HepG2 (cell line): ENCODE measurements around the gene MTX1. TPM values are rescaled to one million over a fixed set of nuclear protein-coding genes. Genes with fewer than 3 reads are reported as not detected.

Experiments used
- ARID4A ChIP-seq: sonication (generic); formaldehyde crosslinking; IDR thresholded peaks from 2 replicates; pipeline ENCODE4 v1.5.0; 2020; ENCODE audit warnings: mild to moderate bottlenecking, missing genetic modification reagents, borderline replicate concordance
- E2F2 ChIP-seq: sonication (generic); formaldehyde crosslinking; IDR thresholded peaks from 2 replicates; pipeline ENCODE4 v1.4.0; 2020; ENCODE audit warnings: missing genetic modification reagents, borderline replicate concordance
- ETV6 ChIP-seq: sonication (generic); formaldehyde crosslinking; conservative IDR thresholded peaks from 2 replicates; pipeline ENCODE4 v1.4.0; 2020; ENCODE audit warnings: missing genetic modification reagents
- GABPB1 ChIP-seq: IDR thresholded peaks from 2 replicates; pipeline ENCODE4 v1.6.1; 2016; ENCODE audit warnings: mild to moderate bottlenecking, missing genetic modification reagents, moderate library complexity, missing compliant biosample characterization
- GATAD1 ChIP-seq: IDR thresholded peaks from 2 replicates; pipeline ENCODE4 v1.6.1; 2016; ENCODE audit warnings: missing genetic modification reagents, missing compliant biosample characterization
- HDAC6 ChIP-seq: fragments of 200-600 bp; sonication (generic); IDR thresholded peaks from 2 replicates; pipeline ENCODE4 v1.7.0; 2017; ENCODE audit warnings: mild to moderate bottlenecking, antibody characterized with exemption, low read length, low read depth
- JUN ChIP-seq: sonication (generic); formaldehyde crosslinking; IDR thresholded peaks from 2 replicates; pipeline ENCODE4 v1.4.0; 2020; ENCODE audit warnings: mild to moderate bottlenecking, missing genetic modification reagents
- KDM4B ChIP-seq: sonication (generic); formaldehyde crosslinking; IDR thresholded peaks from 2 replicates; pipeline ENCODE4 v1.4.0; 2020; ENCODE audit warnings: missing genetic modification reagents
- RBFOX2 ChIP-seq: fragments of 200-400 bp; formaldehyde crosslinking; IDR thresholded peaks from 2 replicates; pipeline ENCODE4 v1.6.1; 2017; ENCODE audit warnings: low read depth, mild to moderate bottlenecking, low read length
- RNF219 ChIP-seq: sonication (generic); formaldehyde crosslinking; IDR thresholded peaks from 2 replicates; pipeline ENCODE4 v1.5.0; 2020; ENCODE audit warnings: mild to moderate bottlenecking, missing genetic modification reagents
- SETDB1 ChIP-seq: sonication (generic); formaldehyde crosslinking; IDR thresholded peaks from 2 replicates; pipeline ENCODE4 v1.5.1; 2020; ENCODE audit warnings: missing genetic modification reagents, mild to moderate bottlenecking, borderline replicate concordance
- SNRNP70 ChIP-seq: fragments of 200-400 bp; formaldehyde crosslinking; IDR thresholded peaks from 2 replicates; pipeline ENCODE4 v1.6.1; 2017; ENCODE audit warnings: mild to moderate bottlenecking, low read depth, low read length, moderate library complexity
- SOX6 ChIP-seq, 2 experiments: fragments of 450-650 bp in 1 of 2; sonication (generic) in 1 of 2; formaldehyde crosslinking in 1 of 2; IDR thresholded peaks; 2 replicates each; pipeline versions ENCODE4 v1.4.0 to v1.6.1; 2017 to 2020; ENCODE audit warnings: antibody characterized with exemption in 1 of 2, mild to moderate bottlenecking in 1 of 2, missing genetic modification reagents in 1 of 2
- ZBTB3 ChIP-seq: sonication (generic); formaldehyde crosslinking; IDR thresholded peaks from 2 replicates; pipeline ENCODE4 v1.4.0; 2020; ENCODE audit warnings: low read depth, mild to moderate bottlenecking, moderate library complexity, missing genetic modification reagents, borderline replicate concordance
- ZKSCAN1 ChIP-seq: fragments of 150-350 bp; IDR thresholded peaks from 2 replicates; pipeline ENCODE4 v1.6.1; 2014; ENCODE audit warnings: low read length
- ZNF160 ChIP-seq: sonication (generic); formaldehyde crosslinking; IDR thresholded peaks from 2 replicates; pipeline ENCODE4 v1.8.0; 2022; ENCODE audit warnings: mild to moderate bottlenecking, inconsistent platforms, missing genetic modification reagents
- ZNF224 ChIP-seq: sonication (generic); formaldehyde crosslinking; IDR thresholded peaks from 2 replicates; pipeline ENCODE4 v1.5.0; 2020; ENCODE audit warnings: mild to moderate bottlenecking, missing genetic modification reagents
- ZNF274 ChIP-seq: sonication (generic); formaldehyde crosslinking; IDR thresholded peaks from 2 replicates; pipeline ENCODE4 v1.5.1; 2020; ENCODE audit warnings: mild to moderate bottlenecking, missing genetic modification reagents
- ZNF33A ChIP-seq: sonication (generic); formaldehyde crosslinking; IDR thresholded peaks from 2 replicates; pipeline ENCODE4 v1.5.1; 2020; ENCODE audit warnings: missing genetic modification reagents, mild to moderate bottlenecking, moderate library complexity, borderline replicate concordance
- polyA plus RNA-seq, 8 experiments: library from polyadenylated mRNA; depleted of rRNA in 3 of 8; stranded (reverse) in 7 of 8; unstranded in 1 of 8; fragments of >200 nt; fragmentation: Illumina TruSeq in 4 of 8; extraction: Trizol in 4 of 8; gene quantifications; 2 replicates each; pipeline versions ENCODE4 v1.2.1 to v1.2.3, GENCODE V29; 2011 to 2016; ENCODE audit warnings: low read depth in 4 of 8, missing spikeins in 1 of 8, mixed read lengths in 1 of 8; ENCODE audit not compliant: insufficient read depth in 1 of 8
- total RNA-seq, 5 experiments: library from RNA; depleted of rRNA; stranded (reverse); fragments of >200 nt; fragmentation: Illumina TruSeq; extraction: Trizol; gene quantifications; 2 replicates each; pipeline ENCODE4 v1.2.3, GENCODE V29; 2016; ENCODE audit warnings: low read depth in 1 of 5
- TF ChIP-seq, protein P1 (sequence below): IDR thresholded peaks from 2 replicates; pipeline ENCODE4 v1.6.1; 2016; ENCODE audit warnings: low read depth, control low read depth

MTX1 gene
- total and polyA plus RNA-seq, 2 of the 13 experiments (the other 11 are each of a cell fraction or from before 2014, with no cell fraction given) = 64.5 to 72.6 TPM

DNA sequence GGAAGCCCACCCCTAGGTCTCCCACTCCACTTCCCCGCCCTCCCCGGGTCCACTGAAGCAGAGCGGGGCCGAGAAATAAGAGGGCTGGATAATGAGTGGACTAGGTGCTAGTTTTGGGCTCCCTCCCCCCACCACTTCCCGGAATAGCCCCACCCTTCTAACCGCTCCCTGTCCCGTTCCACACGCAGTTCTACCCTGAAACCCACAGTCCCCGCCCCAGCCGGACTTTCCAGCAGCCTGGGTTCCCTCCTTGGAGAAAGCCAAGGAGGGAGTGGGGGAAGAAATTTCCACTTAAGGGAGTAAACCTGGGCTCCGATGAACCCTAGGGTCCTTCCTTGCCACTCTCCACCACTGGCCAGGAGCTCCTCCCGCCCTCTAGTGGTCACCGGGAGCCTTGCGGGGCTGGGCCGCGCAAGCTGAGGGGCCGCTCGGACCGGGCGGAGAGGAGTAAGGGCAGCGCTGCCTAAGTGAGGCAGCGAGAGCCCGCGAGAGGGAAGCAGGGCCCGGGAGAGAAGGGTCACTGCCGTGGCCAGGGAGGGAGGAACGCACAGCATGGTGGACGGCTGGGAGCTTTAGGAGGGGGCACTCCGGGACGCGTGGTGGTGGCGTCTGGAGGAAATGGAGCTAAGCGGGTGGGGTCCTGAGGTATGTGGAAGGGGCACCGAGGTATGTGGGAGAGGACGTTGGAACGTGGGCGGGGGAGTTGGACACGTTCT is 15.1 kb upstream of the MTX1 start (continued):
- TF ChIP-seq RNF219 (CRISPR knock-in tag) (no peak), SOX6 (IDR thresholded peaks at IDR 0.05) (no peak), SOX6 (CRISPR knock-in tag; IDR thresholded peaks at IDR 0.05) (0 out of 2 replicates have a peak, but pooled peaks have one; percentile 19), RBFOX2 (0 out of 2 replicates have a peak, but pooled peaks have one; percentile 25), ZNF33A (CRISPR knock-in tag) (no peak), ETV6 (CRISPR knock-in tag) (no peak), HDAC6 (no peak), GABPB1 (peak; percentile 58; the same call in 1 of the 2 replicates), ZKSCAN1 (no peak), ZNF224 (CRISPR knock-in tag) (no peak), KDM4B (CRISPR knock-in tag) (no peak), ZNF274 (no peak; the same call in 1 of the 2 replicates), SETDB1 (CRISPR knock-in tag) (no peak), JUN (CRISPR knock-in tag) (no peak), GATAD1 (CRISPR knock-in tag) (no peak), SNRNP70 (no peak), E2F2 (CRISPR knock-in tag) (no peak), ZBTB3 (CRISPR knock-in tag) (no peak), ARID4A (peak; percentile 17; the same call in 1 of the 2 replicates), ZNF160 (CRISPR knock-in tag) (no peak)
- TF ChIP-seq, protein P1, sequence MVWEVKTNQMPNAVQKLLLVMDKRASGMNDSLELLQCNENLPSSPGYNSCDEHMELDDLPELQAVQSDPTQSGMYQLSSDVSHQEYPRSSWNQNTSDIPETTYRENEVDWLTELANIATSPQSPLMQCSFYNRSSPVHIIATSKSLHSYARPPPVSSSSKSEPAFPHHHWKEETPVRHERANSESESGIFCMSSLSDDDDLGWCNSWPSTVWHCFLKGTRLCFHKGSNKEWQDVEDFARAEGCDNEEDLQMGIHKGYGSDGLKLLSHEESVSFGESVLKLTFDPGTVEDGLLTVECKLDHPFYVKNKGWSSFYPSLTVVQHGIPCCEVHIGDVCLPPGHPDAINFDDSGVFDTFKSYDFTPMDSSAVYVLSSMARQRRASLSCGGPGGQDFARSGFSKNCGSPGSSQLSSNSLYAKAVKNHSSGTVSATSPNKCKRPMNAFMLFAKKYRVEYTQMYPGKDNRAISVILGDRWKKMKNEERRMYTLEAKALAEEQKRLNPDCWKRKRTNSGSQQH = no peak
